Neural cell (in vitro differentiated cells): Measurements from ENCODE around the gene AGPAT3. TPM values are rescaled to one million over a fixed set of nuclear protein-coding genes. Genes with fewer than 3 reads are reported as not detected.

Experiments
- H2AFZ ChIP-seq: fragments of 200-600, 300-800 bp; sonication (generic), shearing (Covaris generic); 2 replicates; pipeline ENCODE4 v1.6.0; 2014; ENCODE audit warnings: low read depth, mild to moderate bottlenecking, antibody characterized with exemption, low read length, moderate library complexity
- H3F3A ChIP-seq: fragments of 200-600 bp; shearing (Covaris generic); 2 replicates; pipeline ENCODE4 v1.6.1; 2016; ENCODE audit warnings: mild to moderate bottlenecking, moderate library complexity, mixed read lengths, antibody characterized with exemption, low read length; ENCODE audit not compliant: insufficient read depth, poor library complexity, severe bottlenecking
- H3K27ac ChIP-seq: fragments of 200-600, 300-800 bp; sonication (generic), shearing (Covaris generic); 2 replicates; pipeline ENCODE4 v1.5.1; 2014; ENCODE audit warnings: mild to moderate bottlenecking, low read length, moderate library complexity
- H3K27me3 ChIP-seq: fragments of 300-800, 200-600 bp; sonication (generic), shearing (Covaris generic); 2 replicates; pipeline ENCODE4 v1.6.0; 2014; ENCODE audit warnings: mild to moderate bottlenecking, low read depth, low read length, moderate library complexity; ENCODE audit not compliant: insufficient read depth
- H3K36me3 ChIP-seq: fragments of 300-800, 200-600 bp; sonication (generic), shearing (Covaris generic); 2 replicates; pipeline ENCODE4 v1.5.1; 2014; ENCODE audit warnings: mild to moderate bottlenecking, antibody characterized with exemption, low read length, moderate library complexity; ENCODE audit not compliant: insufficient read depth
- H3K4me2 ChIP-seq: fragments of 300-800, 200-600 bp; sonication (generic), shearing (Covaris generic); 2 replicates; pipeline ENCODE4 v1.6.0; 2014; ENCODE audit warnings: mild to moderate bottlenecking, low read length
- H3K4me3 ChIP-seq: fragments of 300-800, 200-600 bp; sonication (generic), shearing (Covaris generic); 2 replicates; pipeline ENCODE4 v1.5.1; 2014; ENCODE audit warnings: mild to moderate bottlenecking, low read length, moderate library complexity
- H3K79me2 ChIP-seq: fragments of 200-600 bp; shearing (Covaris generic); replicated peaks from 2 replicates; pipeline ENCODE4 v1.6.0; 2014; ENCODE audit warnings: mild to moderate bottlenecking, low read length, moderate library complexity; ENCODE audit not compliant: insufficient read depth
- H3K9ac ChIP-seq: fragments of 300-800, 200-600 bp; sonication (generic), shearing (Covaris generic); 2 replicates; pipeline ENCODE4 v1.6.1; 2016; ENCODE audit warnings: mild to moderate bottlenecking, low read length, mixed read lengths
- H3K9me2 ChIP-seq: fragments of 200-600 bp; shearing (Covaris generic); 2 replicates; pipeline ENCODE4 v1.6.1; 2016; ENCODE audit warnings: mild to moderate bottlenecking, low read length, mixed read lengths; ENCODE audit not compliant: insufficient read depth
- H3K9me3 ChIP-seq: fragments of 200-600, 300-800 bp; sonication (generic), shearing (Covaris generic); 2 replicates; pipeline ENCODE4 v1.6.1; 2016; ENCODE audit warnings: mild to moderate bottlenecking, mixed run types, low read length, moderate library complexity, mixed read lengths
- H4K20me1 ChIP-seq: fragments of 200-600 bp; shearing (Covaris generic); 2 replicates; pipeline ENCODE4 v1.6.1; 2016; ENCODE audit warnings: mild to moderate bottlenecking, mixed run types; ENCODE audit not compliant: insufficient read depth
- EP300 ChIP-seq: fragments of 450-650 bp; conservative IDR thresholded peaks from 2 replicates; pipeline ENCODE4 v1.6.1; 2014; ENCODE audit warnings: antibody characterized with exemption, mild to moderate bottlenecking, moderate library complexity; ENCODE audit not compliant: poor library complexity, severe bottlenecking
- EZH2 ChIP-seq: fragments of 200-600, 300-800 bp; shearing (Covaris generic), sonication (generic); IDR thresholded peaks from 2 replicates; pipeline ENCODE4 v1.6.1; 2014; ENCODE audit warnings: antibody characterized with exemption, low read length, borderline replicate concordance, mild to moderate bottlenecking; ENCODE audit not compliant: insufficient read depth, poor library complexity, severe bottlenecking
- MXI1 ChIP-seq: fragments of 450-650 bp; conservative IDR thresholded peaks from 2 replicates; pipeline ENCODE4 v1.6.1; 2014; ENCODE audit warnings: antibody characterized with exemption, mild to moderate bottlenecking; ENCODE audit not compliant: poor library complexity, severe bottlenecking
- POLR2AphosphoS5 ChIP-seq: IDR thresholded peaks from 2 replicates; pipeline ENCODE4 v1.6.1; 2012
- RAD21 ChIP-seq: fragments of 450-650 bp; conservative IDR thresholded peaks from 2 replicates; pipeline ENCODE4 v1.6.1; 2014; ENCODE audit warnings: antibody characterized with exemption, mild to moderate bottlenecking, moderate library complexity
- SMC3 ChIP-seq: fragments of 450-650 bp; conservative IDR thresholded peaks from 2 replicates; pipeline ENCODE4 v1.6.1; 2014; ENCODE audit warnings: antibody characterized with exemption, mild to moderate bottlenecking, moderate library complexity; ENCODE audit not compliant: poor library complexity
- TAF1 ChIP-seq: IDR thresholded peaks from 2 replicates; pipeline ENCODE4 v1.6.1; 2012; ENCODE audit warnings: low read depth
- polyA plus RNA-seq: library from polyadenylated mRNA; depleted of rRNA; stranded (reverse); fragments of >200 nt; gene quantifications from 2 replicates; pipeline ENCODE4 v1.2.3, GENCODE V29; 2014
- TF ChIP-seq, protein P1 (sequence below): fragments of 450-650 bp; IDR thresholded peaks from 2 replicates; pipeline ENCODE4 v1.5.1; 2014; ENCODE audit warnings: antibody characterized with exemption, mild to moderate bottlenecking, moderate library complexity; ENCODE audit not compliant: poor library complexity, severe bottlenecking
- TF ChIP-seq, protein P2 (sequence below): IDR thresholded peaks from 2 replicates; pipeline ENCODE4 v1.6.1; 2012; ENCODE audit warnings: borderline replicate concordance

The AGPAT3 gene
- polyA plus RNA-seq, 1 donor from 2014 or later, result 8.4 TPM

DNA sequence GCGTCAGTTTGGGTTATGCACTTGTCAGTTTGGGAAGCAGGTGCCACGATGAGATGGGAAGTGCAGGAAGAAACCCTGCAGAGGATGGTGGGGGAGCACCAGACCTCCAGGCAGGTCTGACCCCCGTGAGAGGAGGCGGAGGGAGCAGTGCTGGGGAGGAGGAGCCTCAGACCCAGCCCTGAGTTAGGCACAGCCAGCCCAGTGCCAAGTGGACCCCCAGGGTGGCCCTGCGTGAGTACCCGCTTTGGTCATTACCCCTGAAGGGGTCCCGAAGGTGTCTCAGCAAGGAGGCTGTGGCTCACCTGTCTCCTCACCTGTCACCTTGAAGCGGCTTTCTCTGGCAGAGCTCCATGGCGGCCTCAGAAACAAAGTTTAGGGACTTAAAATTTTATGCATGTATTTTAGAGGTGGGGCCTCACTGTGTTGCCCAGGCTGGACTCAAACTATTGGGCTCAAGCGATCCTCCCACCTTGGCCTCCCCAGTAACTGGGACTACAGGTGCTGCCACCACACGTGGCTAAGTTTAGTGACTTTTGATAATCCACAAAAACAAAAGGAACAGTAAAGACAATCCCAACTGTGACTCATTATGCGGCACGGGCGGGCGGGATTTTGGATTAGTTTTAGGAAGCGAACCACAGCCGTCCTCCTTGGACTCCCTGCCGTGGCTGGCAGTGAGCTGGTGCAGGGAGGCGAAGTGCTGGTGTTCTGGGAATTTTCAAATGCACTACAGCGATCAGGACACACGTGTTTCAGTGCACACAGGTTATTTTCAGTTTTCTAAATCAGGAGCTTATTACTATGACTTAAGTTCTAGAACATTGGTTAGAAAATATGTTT lies 4.7 kb downstream of the AGPAT3 start:
- Histone ChIP-seq H3K4me3 (no peak overlapping the region), H3K9me3 (no peaks in the 10 kb centered on the region), H4K20me1 (no peaks in the 10 kb centered on the region), H3K79me2 (no peaks in the 10 kb centered on the region), H3K9me2 (no peaks in the 10 kb centered on the region), H2AFZ (no peak overlapping the region), H3K4me2 (no peak overlapping the region), H3F3A (no peaks in the 10 kb centered on the region), H3K27ac (no peak overlapping the region), H3K27me3 (no peaks in the 10 kb centered on the region), H3K36me3 (no peaks in the 10 kb centered on the region), H3K9ac (no peak overlapping the region)
- TF ChIP-seq, protein P1, sequence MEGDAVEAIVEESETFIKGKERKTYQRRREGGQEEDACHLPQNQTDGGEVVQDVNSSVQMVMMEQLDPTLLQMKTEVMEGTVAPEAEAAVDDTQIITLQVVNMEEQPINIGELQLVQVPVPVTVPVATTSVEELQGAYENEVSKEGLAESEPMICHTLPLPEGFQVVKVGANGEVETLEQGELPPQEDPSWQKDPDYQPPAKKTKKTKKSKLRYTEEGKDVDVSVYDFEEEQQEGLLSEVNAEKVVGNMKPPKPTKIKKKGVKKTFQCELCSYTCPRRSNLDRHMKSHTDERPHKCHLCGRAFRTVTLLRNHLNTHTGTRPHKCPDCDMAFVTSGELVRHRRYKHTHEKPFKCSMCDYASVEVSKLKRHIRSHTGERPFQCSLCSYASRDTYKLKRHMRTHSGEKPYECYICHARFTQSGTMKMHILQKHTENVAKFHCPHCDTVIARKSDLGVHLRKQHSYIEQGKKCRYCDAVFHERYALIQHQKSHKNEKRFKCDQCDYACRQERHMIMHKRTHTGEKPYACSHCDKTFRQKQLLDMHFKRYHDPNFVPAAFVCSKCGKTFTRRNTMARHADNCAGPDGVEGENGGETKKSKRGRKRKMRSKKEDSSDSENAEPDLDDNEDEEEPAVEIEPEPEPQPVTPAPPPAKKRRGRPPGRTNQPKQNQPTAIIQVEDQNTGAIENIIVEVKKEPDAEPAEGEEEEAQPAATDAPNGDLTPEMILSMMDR, result no peak
- TF ChIP-seq POLR2AphosphoS5 (no peak), SMC3 (no peak), TAF1 (no peak), EZH2 (no peak), RAD21 (no peak), EP300 (no peak), MXI1 (no peak)
- TF ChIP-seq, protein P2, sequence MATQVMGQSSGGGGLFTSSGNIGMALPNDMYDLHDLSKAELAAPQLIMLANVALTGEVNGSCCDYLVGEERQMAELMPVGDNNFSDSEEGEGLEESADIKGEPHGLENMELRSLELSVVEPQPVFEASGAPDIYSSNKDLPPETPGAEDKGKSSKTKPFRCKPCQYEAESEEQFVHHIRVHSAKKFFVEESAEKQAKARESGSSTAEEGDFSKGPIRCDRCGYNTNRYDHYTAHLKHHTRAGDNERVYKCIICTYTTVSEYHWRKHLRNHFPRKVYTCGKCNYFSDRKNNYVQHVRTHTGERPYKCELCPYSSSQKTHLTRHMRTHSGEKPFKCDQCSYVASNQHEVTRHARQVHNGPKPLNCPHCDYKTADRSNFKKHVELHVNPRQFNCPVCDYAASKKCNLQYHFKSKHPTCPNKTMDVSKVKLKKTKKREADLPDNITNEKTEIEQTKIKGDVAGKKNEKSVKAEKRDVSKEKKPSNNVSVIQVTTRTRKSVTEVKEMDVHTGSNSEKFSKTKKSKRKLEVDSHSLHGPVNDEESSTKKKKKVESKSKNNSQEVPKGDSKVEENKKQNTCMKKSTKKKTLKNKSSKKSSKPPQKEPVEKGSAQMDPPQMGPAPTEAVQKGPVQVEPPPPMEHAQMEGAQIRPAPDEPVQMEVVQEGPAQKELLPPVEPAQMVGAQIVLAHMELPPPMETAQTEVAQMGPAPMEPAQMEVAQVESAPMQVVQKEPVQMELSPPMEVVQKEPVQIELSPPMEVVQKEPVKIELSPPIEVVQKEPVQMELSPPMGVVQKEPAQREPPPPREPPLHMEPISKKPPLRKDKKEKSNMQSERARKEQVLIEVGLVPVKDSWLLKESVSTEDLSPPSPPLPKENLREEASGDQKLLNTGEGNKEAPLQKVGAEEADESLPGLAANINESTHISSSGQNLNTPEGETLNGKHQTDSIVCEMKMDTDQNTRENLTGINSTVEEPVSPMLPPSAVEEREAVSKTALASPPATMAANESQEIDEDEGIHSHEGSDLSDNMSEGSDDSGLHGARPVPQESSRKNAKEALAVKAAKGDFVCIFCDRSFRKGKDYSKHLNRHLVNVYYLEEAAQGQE, result no peak

DNA sequence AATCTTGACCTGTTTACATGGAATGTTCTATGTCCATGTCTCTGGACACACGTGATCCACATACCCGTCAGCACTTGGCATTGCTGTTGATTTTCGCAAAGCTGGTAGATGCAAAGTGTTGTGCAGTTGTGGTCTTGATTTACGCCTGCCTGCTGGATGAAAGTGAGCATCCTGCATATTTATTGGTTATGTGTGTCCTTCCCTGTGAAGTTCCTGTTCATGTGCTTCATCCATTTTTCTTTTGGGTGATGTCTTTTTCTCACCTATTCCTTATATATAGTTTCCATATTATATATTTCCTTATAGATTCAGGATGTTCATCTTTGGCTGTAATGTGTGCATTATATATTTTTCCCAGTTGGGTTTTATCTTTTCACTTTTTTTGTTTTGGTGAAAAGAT lies 6.5 kb downstream of the AGPAT3 start:
- Histone ChIP-seq H3K79me2 (no peaks in the 10 kb centered on the region), H3K36me3 (no peaks in the 10 kb centered on the region), H3K27ac (no peak overlapping the region), H3K4me3 (no peak overlapping the region), H3F3A (no peaks in the 10 kb centered on the region), H4K20me1 (no peaks in the 10 kb centered on the region), H3K4me2 (no peak overlapping the region), H3K9me3 (no peaks in the 10 kb centered on the region), H3K9me2 (no peaks in the 10 kb centered on the region), H3K9ac (no peak overlapping the region), H3K27me3 (no peaks in the 10 kb centered on the region), H2AFZ (no peak overlapping the region)
- TF ChIP-seq, protein P1, result no peak
- TF ChIP-seq EP300 (no peak), RAD21 (no peak), SMC3 (no peak), MXI1 (no peak), POLR2AphosphoS5 (no peak), TAF1 (no peak), EZH2 (no peak)
- TF ChIP-seq, protein P2, result no peak
